RWPE2 (cell line): ENCODE results near the gene SFMBT2.

Experiments used
- ATAC-seq: fragments of 200-7000 bp; cut with Tn5 transposase; 3 replicates; pipeline ENCODE4 v1.9.1; 2021; ENCODE audit warnings: low read depth
- DNase-seq: peaks from one replicate; pipeline ENCODE4 v3.0.0-alpha.2; 2020; ENCODE audit warnings: low spot score
- H3K27ac ChIP-seq: fragments of 450-650 bp; 2 replicates; pipeline ENCODE4 v1.5.1; 2017; ENCODE audit warnings: mild to moderate bottlenecking; ENCODE audit not compliant: poor library complexity, severe bottlenecking
- H3K27me3 ChIP-seq: fragments of 250-450 bp; sonication (Bioruptor Pico); 2 replicates; pipeline ENCODE4 v1.5.1; 2021; ENCODE audit warnings: mild to moderate bottlenecking, moderate library complexity; ENCODE audit not compliant: insufficient read depth, poor library complexity, severe bottlenecking
- H3K36me3 ChIP-seq: fragments of 250-450 bp; sonication (Bioruptor Pico); 2 replicates; pipeline ENCODE4 v1.5.1; 2020; ENCODE audit warnings: low read depth, mild to moderate bottlenecking, moderate library complexity
- H3K4me1 ChIP-seq: fragments of 250-450 bp; sonication (Bioruptor Pico); 2 replicates; pipeline ENCODE4 v1.5.1; 2021; ENCODE audit warnings: mild to moderate bottlenecking, moderate library complexity; ENCODE audit not compliant: insufficient read depth, poor library complexity, severe bottlenecking
- H3K4me3 ChIP-seq: fragments of 250-450 bp; sonication (Bioruptor Pico); 2 replicates; pipeline ENCODE4 v1.5.1; 2021; ENCODE audit warnings: mild to moderate bottlenecking, moderate library complexity; ENCODE audit not compliant: severe bottlenecking
- H3K9me3 ChIP-seq: fragments of 250-450 bp; sonication (Bioruptor Pico); 2 replicates; pipeline ENCODE4 v1.5.1; 2021; ENCODE audit warnings: mild to moderate bottlenecking, moderate library complexity; ENCODE audit not compliant: severe bottlenecking
- CTCF ChIP-seq: fragments of 450-650 bp; IDR thresholded peaks from one replicate; pipeline ENCODE4 v1.5.1; 2017; ENCODE audit warnings: mild to moderate bottlenecking, moderate library complexity; ENCODE audit not compliant: poor library complexity, severe bottlenecking

SFMBT2 gene

GRCh38 chr10:7406712-7407333, 4.0 kb downstream of the SFMBT2 start:
- Histone ChIP-seq H3K4me3 (no peak overlapping the region), H3K27me3 (peaks cover 8% of the 10 kb centered on the region), H3K9me3 (no peaks in the 10 kb centered on the region), H3K27ac (no peak overlapping the region), H3K36me3 (no peaks in the 10 kb centered on the region), H3K4me1 (no peaks in the 10 kb centered on the region)
- ATAC-seq (no peak), DNase-seq (no peak)
- TF ChIP-seq CTCF = no peak

GRCh38 chr10:7405637-7406036, 5.2 kb downstream of the SFMBT2 start:
- Histone ChIP-seq H3K27me3 (no peaks in the 10 kb centered on the region), H3K4me3 (no peak overlapping the region), H3K36me3 (no peaks in the 10 kb centered on the region), H3K9me3 (no peaks in the 10 kb centered on the region), H3K4me1 (no peaks in the 10 kb centered on the region), H3K27ac (no peak overlapping the region)
- no peak for TF ChIP-seq CTCF
- ATAC-seq = no peak
- no peak for DNase-seq

- Histone ChIP-seq H3K9me3 (no peaks in the 10 kb centered on the region), H3K27ac (no peak overlapping the region), H3K4me1 (no peaks in the 10 kb centered on the region), H3K4me3 (no peak overlapping the region), H3K36me3 (no peaks in the 10 kb centered on the region), H3K27me3 (no peaks in the 10 kb centered on the region)
- no peak for TF ChIP-seq CTCF
- no peak for ATAC-seq
- DNase-seq = no peak
Measured at GRCh38 chr10:7403620-7404019, 7.2 kb downstream of the SFMBT2 start.

- ATAC-seq = no peak
- no peak for TF ChIP-seq CTCF
Measured at GRCh38 chr10:7401782-7402181, 9.1 kb downstream of the SFMBT2 start.

GRCh38 chr10:7401156-7401555, 9.7 kb downstream of the SFMBT2 start:
- Histone ChIP-seq H3K4me1 (no peaks in the 10 kb centered on the region), H3K9me3 (no peaks in the 10 kb centered on the region), H3K27me3 (no peaks in the 10 kb centered on the region), H3K27ac (no peak overlapping the region), H3K36me3 (no peaks in the 10 kb centered on the region), H3K4me3 (no peak overlapping the region)
- TF ChIP-seq CTCF = no peak
- DNase-seq = no peak
- no peak for ATAC-seq

More at GRCh38 chr10:7401782-7402181, 9.1 kb downstream of the SFMBT2 start:
- no peaks in the 10 kb centered on the region for H3K27me3 ChIP-seq
- no peak overlapping the region for H3K27ac ChIP-seq
- H3K4me1 ChIP-seq = no peaks in the 10 kb centered on the region
- DNase-seq = no peak
- no peaks in the 10 kb centered on the region for H3K36me3 ChIP-seq
- no peaks in the 10 kb centered on the region for H3K9me3 ChIP-seq
- H3K4me3 ChIP-seq = no peak overlapping the region
